Thyroid gland (tissue), 4 donors: Measurements from ENCODE around the gene COQ8A.

Experiments used
- POLR2A ChIP-seq, 2 donors: fragments of 450-650 bp; IDR thresholded peaks; one replicate each; pipeline ENCODE4 v1.6.1; 2017; ENCODE audit warnings: antibody characterized with exemption in 2 of 2, mild to moderate bottlenecking in 2 of 2, moderate library complexity in 1 of 2
- TF ChIP-seq, protein P1 (sequence below), 6 experiments: fragments of 200-600 bp in 3 of 6; fragments of 450-650 bp in 3 of 6; sonication (generic) in 3 of 6; IDR thresholded peaks; one replicate each; pipeline ENCODE4 v1.5.1; 2016 to 2019; ENCODE audit warnings: antibody characterized with exemption in 6 of 6, mild to moderate bottlenecking in 2 of 6, inconsistent platforms in 1 of 6, moderate library complexity in 1 of 6

DNA sequence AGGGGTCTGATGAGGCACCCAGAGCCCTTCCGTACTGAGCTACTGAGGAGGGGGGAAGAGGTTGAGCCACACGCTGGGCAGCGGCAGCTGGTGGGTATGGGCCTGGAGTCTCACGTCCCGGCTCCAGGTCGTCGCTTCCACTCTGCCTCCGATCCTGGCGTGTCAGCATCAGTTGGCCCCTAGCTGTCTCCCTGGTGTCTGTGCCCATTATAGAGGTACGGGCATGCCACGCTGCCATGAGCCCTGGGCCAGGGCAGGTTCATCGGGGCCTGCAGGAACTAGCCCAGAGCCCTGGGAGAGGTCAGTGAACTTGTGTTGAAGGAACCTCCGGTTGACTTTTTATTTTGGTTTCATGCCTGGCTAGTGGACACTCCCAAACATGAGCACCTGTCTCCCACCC lies 18.2 kb downstream of the COQ8A start:
- TF ChIP-seq, protein P1, sequence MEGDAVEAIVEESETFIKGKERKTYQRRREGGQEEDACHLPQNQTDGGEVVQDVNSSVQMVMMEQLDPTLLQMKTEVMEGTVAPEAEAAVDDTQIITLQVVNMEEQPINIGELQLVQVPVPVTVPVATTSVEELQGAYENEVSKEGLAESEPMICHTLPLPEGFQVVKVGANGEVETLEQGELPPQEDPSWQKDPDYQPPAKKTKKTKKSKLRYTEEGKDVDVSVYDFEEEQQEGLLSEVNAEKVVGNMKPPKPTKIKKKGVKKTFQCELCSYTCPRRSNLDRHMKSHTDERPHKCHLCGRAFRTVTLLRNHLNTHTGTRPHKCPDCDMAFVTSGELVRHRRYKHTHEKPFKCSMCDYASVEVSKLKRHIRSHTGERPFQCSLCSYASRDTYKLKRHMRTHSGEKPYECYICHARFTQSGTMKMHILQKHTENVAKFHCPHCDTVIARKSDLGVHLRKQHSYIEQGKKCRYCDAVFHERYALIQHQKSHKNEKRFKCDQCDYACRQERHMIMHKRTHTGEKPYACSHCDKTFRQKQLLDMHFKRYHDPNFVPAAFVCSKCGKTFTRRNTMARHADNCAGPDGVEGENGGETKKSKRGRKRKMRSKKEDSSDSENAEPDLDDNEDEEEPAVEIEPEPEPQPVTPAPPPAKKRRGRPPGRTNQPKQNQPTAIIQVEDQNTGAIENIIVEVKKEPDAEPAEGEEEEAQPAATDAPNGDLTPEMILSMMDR (IDR thresholded peaks at IDR 0.05): no peak
- TF ChIP-seq POLR2A (IDR thresholded peaks at IDR 0.05): no peak
